H1 (cell line): Measurements from ENCODE around the gene GPR18. TPM values are rescaled to one million over a fixed set of nuclear protein-coding genes. Genes with fewer than 3 reads are reported as not detected.

ENCODE experiments used
- CHD1 ChIP-seq: IDR thresholded peaks from 2 replicates; pipeline ENCODE4 v1.6.1; 2012; ENCODE audit warnings: low read depth, low read length, improper control_type of control experiment
- GABPA ChIP-seq: IDR thresholded peaks from 2 replicates; pipeline ENCODE4 v1.6.1; 2011; ENCODE audit warnings: mild to moderate bottlenecking, low read length, moderate library complexity, borderline replicate concordance; ENCODE audit not compliant: insufficient read depth
- MAFK ChIP-seq: IDR thresholded peaks from 2 replicates; pipeline ENCODE4 v1.6.1; 2012; ENCODE audit warnings: low read depth, mild to moderate bottlenecking, improper control_type of control experiment, low read length
- polyA plus RNA-seq, 7 experiments: library from polyadenylated mRNA; depleted of rRNA in 3 of 7; stranded (reverse) in 5 of 7; unstranded in 2 of 7; fragments of >200 nt in 5 of 7; fragments of 200-250 nt in 2 of 7; gene quantifications; 1 replicate in 5 of 7; 2 replicates in 1 of 7; 4 replicates in 1 of 7; pipeline versions ENCODE4 v1.2.1 to v1.2.3, GENCODE V29; 2011 to 2013; ENCODE audit warnings: missing spikeins in 2 of 7, mixed read lengths in 2 of 7
- total RNA-seq: library from RNA; stranded (reverse); fragmentation: NEBNext Ultra II Directional; extraction: Animal tissue kit (Norgen Biotek cat#: 25700); gene quantifications from 2 replicates; pipeline ENCODE4 v1.2.1, GENCODE V29; 2021
- TF ChIP-seq, protein P1 (sequence below): IDR thresholded peaks from 2 replicates; pipeline ENCODE4 v1.6.1; 2011; ENCODE audit warnings: low read length, improper control_type of control experiment

The GPR18 gene
- total and polyA plus RNA-seq, 2 of the 8 experiments (the other 6 are each of a cell fraction or from before 2014, with no cell fraction given) = not detected

DNA sequence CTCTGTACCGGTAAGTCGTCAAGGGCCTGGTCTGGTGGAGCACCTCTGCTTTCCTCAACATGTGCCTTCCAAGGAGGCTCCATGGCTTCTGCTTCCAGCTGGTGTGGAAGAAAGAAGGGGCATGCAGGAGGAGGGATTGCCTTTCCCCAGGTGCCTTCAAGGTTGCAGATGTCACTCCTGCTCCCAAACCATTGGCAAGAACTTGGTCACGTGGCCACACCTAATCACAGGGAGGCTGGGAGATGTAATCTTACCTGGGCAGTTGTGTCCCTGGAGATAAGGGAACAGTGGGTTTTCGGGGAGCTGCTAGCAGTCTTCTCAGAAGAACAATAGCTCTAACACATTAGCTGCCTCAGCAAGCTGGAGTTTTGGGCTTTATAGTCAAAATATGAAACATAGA lies 9.7 kb upstream of the GPR18 start (continued):
- TF ChIP-seq GABPA (no peak), MAFK (no peak), CHD1 (no peak)
- TF ChIP-seq, protein P1, sequence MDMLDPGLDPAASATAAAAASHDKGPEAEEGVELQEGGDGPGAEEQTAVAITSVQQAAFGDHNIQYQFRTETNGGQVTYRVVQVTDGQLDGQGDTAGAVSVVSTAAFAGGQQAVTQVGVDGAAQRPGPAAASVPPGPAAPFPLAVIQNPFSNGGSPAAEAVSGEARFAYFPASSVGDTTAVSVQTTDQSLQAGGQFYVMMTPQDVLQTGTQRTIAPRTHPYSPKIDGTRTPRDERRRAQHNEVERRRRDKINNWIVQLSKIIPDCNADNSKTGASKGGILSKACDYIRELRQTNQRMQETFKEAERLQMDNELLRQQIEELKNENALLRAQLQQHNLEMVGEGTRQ = no peak
- TF ChIP-seq, all 59 proteins: peak for 0
